A549 (cell line): ENCODE data around the gene FOXA1. TPM values are rescaled to one million over a fixed set of nuclear protein-coding genes. Genes with fewer than 3 reads are reported as not detected.
"Not testable (repeated sequence)": the region's sequence is repeated elsewhere in the genome, so short reads cannot be mapped to it uniquely, and the experiment has no call there.

Source experiments
- ATAC-seq, 2 experiments: fragments of 200-7000 bp in 1 of 2; fragments of >200 bp in 1 of 2; cut with Nextera tagmentation in 1 of 2; cut with Tn5 transposase in 1 of 2; 3 replicates each; pipeline versions ENCODE4 v1.8.0 to v1.9.1; 2018 to 2020; ENCODE audit warnings: mild to moderate bottlenecking in 1 of 2, moderate library complexity in 1 of 2
- CTCF ChIA-PET: fragments of 300-600 bp; sonication (Branson Sonifier 250); formaldehyde crosslinking; extraction: SDS; loops from one replicate; lab custom pipeline; 2021; ENCODE audit warnings: antibody characterized with exemption, inconsistent platforms; lab: Yijun Ruan, JAX
- POLR2A ChIA-PET: fragments of 350-600 bp; formaldehyde crosslinking; extraction: SDS; loops from one replicate; lab custom pipeline; 2021; ENCODE audit warnings: antibody characterized with exemption, inconsistent platforms; lab: Yijun Ruan, JAX
- DNase-seq, 2 experiments: peaks; one replicate each; pipeline versions ENCODE4 v3.0.0 to v3.0.0-alpha.2; 2011 to 2016; ENCODE audit warnings: low read depth in 1 of 2, low spot score in 1 of 2
- FAIRE-seq: peaks from 2 replicates; lab custom pipeline; 2011; peaks lifted over from hg19 to GRCh38; lab: Jason Lieb, UNC
- H3K27ac ChIP-seq, 2 experiments: fragments of >200 bp; sonication (Bioruptor Twin); formaldehyde crosslinking; 3 replicates each; pipeline ENCODE4 v1.5.1; 2016 to 2017
- H3K4me1 ChIP-seq: fragments of >200 bp; sonication (Bioruptor Twin); formaldehyde crosslinking; 3 replicates; pipeline ENCODE4 v1.6.1; 2016
- H3K4me2 ChIP-seq: fragments of >200 bp; sonication (Bioruptor Twin); formaldehyde crosslinking; 3 replicates; pipeline ENCODE4 v1.6.1; 2016
- H3K4me3 ChIP-seq: fragments of >200 bp; sonication (Bioruptor Twin); formaldehyde crosslinking; 3 replicates; pipeline ENCODE4 v1.5.1; 2016
- H3K9me3 ChIP-seq: fragments of >200 bp; sonication (Bioruptor Twin); formaldehyde crosslinking; 3 replicates; pipeline ENCODE4 v1.6.1; 2016
- BCL3 ChIP-seq: fragments of >200 bp; sonication (Bioruptor Twin); formaldehyde crosslinking; IDR thresholded peaks from 3 replicates; pipeline ENCODE4 v1.6.1; 2016
- BHLHE40 ChIP-seq: IDR thresholded peaks from 2 replicates; pipeline ENCODE4 v1.6.1; 2012; ENCODE audit warnings: low read depth, low read length, inconsistent platforms
- CBX8 ChIP-seq: fragments of 200-600 bp; sonication (generic); IDR thresholded peaks from 2 replicates; pipeline ENCODE4 v1.6.1; 2016
- CHD2 ChIP-seq: fragments of 150-350 bp; IDR thresholded peaks from 2 replicates; pipeline ENCODE4 v1.6.1; 2014; ENCODE audit warnings: low read length; ENCODE audit not compliant: partially characterized antibody
- CHD4 ChIP-seq: fragments of 200-600 bp; sonication (generic); IDR thresholded peaks from 2 replicates; pipeline ENCODE4 v1.6.1; 2016; ENCODE audit warnings: antibody characterized with exemption, mild to moderate bottlenecking, borderline replicate concordance
- CTCF ChIP-seq: fragments of >200 bp; sonication (Bioruptor Twin); formaldehyde crosslinking; IDR thresholded peaks from 3 replicates; pipeline ENCODE4 v1.5.1; 2016
- E2F6 ChIP-seq: IDR thresholded peaks from 2 replicates; pipeline ENCODE4 v1.6.1; 2012; ENCODE audit warnings: low read depth, borderline replicate concordance
- EHF ChIP-seq: fragments of 250-450 bp; sonication (Bioruptor Pico); IDR thresholded peaks from 2 replicates; pipeline ENCODE4 v1.5.0; 2020; ENCODE audit warnings: mild to moderate bottlenecking
- FOSB ChIP-seq: fragments of 250-450 bp; sonication (Bioruptor Pico); IDR thresholded peaks from 2 replicates; pipeline ENCODE4 v1.5.0; 2020; ENCODE audit warnings: mild to moderate bottlenecking, moderate library complexity
- FOXS1 ChIP-seq: fragments of 250-450 bp; sonication (Bioruptor Pico); IDR thresholded peaks from 2 replicates; pipeline ENCODE4 v1.5.0; 2020; ENCODE audit warnings: mild to moderate bottlenecking, moderate library complexity
- GATA3 ChIP-seq: IDR thresholded peaks from 2 replicates; pipeline ENCODE4 v1.6.1; 2012; ENCODE audit warnings: borderline replicate concordance
- HDAC2 ChIP-seq: fragments of 200-600 bp; sonication (generic); IDR thresholded peaks from 2 replicates; pipeline ENCODE4 v1.6.1; 2016
- HOXB13 ChIP-seq: fragments of 250-450 bp; sonication (Bioruptor Pico); IDR thresholded peaks from 2 replicates; pipeline ENCODE4 v1.5.0; 2020; ENCODE audit warnings: low read depth, mild to moderate bottlenecking, moderate library complexity
- JUN ChIP-seq, 2 experiments: fragments of >200 bp; sonication (Bioruptor Twin); formaldehyde crosslinking; IDR thresholded peaks; 2 replicates in 1 of 2; 3 replicates in 1 of 2; pipeline ENCODE4 v1.6.1; 2016 to 2017
- JUNB ChIP-seq: fragments of >200 bp; sonication (Bioruptor Twin); formaldehyde crosslinking; IDR thresholded peaks from 2 replicates; pipeline ENCODE4 v1.6.1; 2016
- KDM1A ChIP-seq: fragments of 200-600 bp; sonication (generic); IDR thresholded peaks from 2 replicates; pipeline ENCODE4 v1.6.1; 2016; ENCODE audit warnings: low read depth, mild to moderate bottlenecking
- MAZ ChIP-seq: fragments of 150-350 bp; IDR thresholded peaks from 2 replicates; pipeline ENCODE4 v1.6.1; 2014; ENCODE audit warnings: antibody characterized with exemption, low read depth, low read length, borderline replicate concordance
- MYC ChIP-seq: IDR thresholded peaks from 2 replicates; pipeline ENCODE4 v1.6.1; 2012; ENCODE audit warnings: mild to moderate bottlenecking, inconsistent platforms, low read length, improper control_type of control experiment, borderline replicate concordance
- NFE2L2 ChIP-seq: fragments of 150-350 bp; conservative IDR thresholded peaks from 2 replicates; pipeline ENCODE4 v1.6.1; 2014; ENCODE audit warnings: low read length
- PHF8 ChIP-seq: fragments of 200-600 bp; sonication (generic); IDR thresholded peaks from 2 replicates; pipeline ENCODE4 v1.6.1; 2016; ENCODE audit warnings: low read depth, mild to moderate bottlenecking, antibody characterized with exemption, moderate library complexity, borderline replicate concordance
- RARB ChIP-seq: fragments of 250-450 bp; sonication (Bioruptor Pico); IDR thresholded peaks from 2 replicates; pipeline ENCODE4 v1.8.0; 2021; ENCODE audit warnings: mild to moderate bottlenecking, moderate library complexity
- REST ChIP-seq: fragments of 200-600 bp; sonication (generic); IDR thresholded peaks from 2 replicates; pipeline ENCODE4 v1.6.1; 2016; ENCODE audit warnings: antibody characterized with exemption, mild to moderate bottlenecking, moderate library complexity
- RFX5 ChIP-seq: fragments of 450-650 bp; IDR thresholded peaks from 2 replicates; pipeline ENCODE4 v1.7.1; 2014; ENCODE audit warnings: antibody characterized with exemption, mild to moderate bottlenecking, moderate library complexity
- RNF2 ChIP-seq: fragments of 200-600 bp; sonication (generic); IDR thresholded peaks from 2 replicates; pipeline ENCODE4 v1.6.1; 2016; ENCODE audit warnings: low read depth, mild to moderate bottlenecking, antibody characterized with exemption, moderate library complexity, borderline replicate concordance
- SMC3 ChIP-seq: fragments of >200 bp; sonication (Bioruptor Twin); formaldehyde crosslinking; IDR thresholded peaks from 3 replicates; pipeline ENCODE4 v1.6.1; 2018; ENCODE audit warnings: inconsistent platforms
- SREBF2 ChIP-seq: fragments of 450-650 bp; IDR thresholded peaks from 2 replicates; pipeline ENCODE4 v1.6.1; 2014; ENCODE audit warnings: mild to moderate bottlenecking, moderate library complexity
- TFCP2L1 ChIP-seq: fragments of 250-450 bp; sonication (Bioruptor Pico); IDR thresholded peaks from 2 replicates; pipeline ENCODE4 v1.5.0; 2021; ENCODE audit warnings: mild to moderate bottlenecking
- TP53 ChIP-seq: fragments of 250-450 bp; sonication (Bioruptor Pico); IDR thresholded peaks from 2 replicates; pipeline ENCODE4 v1.5.0; 2021; ENCODE audit warnings: mild to moderate bottlenecking, moderate library complexity
- ZNF302 ChIP-seq: fragments of 250-450 bp; sonication (Bioruptor Pico); IDR thresholded peaks from 2 replicates; pipeline ENCODE4 v1.9.0; 2021; ENCODE audit warnings: inconsistent platforms, mild to moderate bottlenecking, moderate library complexity
- ZSCAN20 ChIP-seq: fragments of 250-450 bp; sonication (Bioruptor Pico); IDR thresholded peaks from 2 replicates; pipeline ENCODE4 v1.8.0; 2022; ENCODE audit warnings: mild to moderate bottlenecking, moderate library complexity
- WGBS: methylation state at CpG from one replicate; pipeline ENCODE4 v1.1.6; 2017; ENCODE audit errors: missing lambda C conversion rate; 5-methylcytosine and 5-hydroxymethylcytosine counted together
- polyA plus RNA-seq, 4 experiments: library from polyadenylated mRNA; depleted of rRNA in 3 of 4; stranded (reverse); fragments of >200 nt; fragmentation: RNase III in 1 of 4; extraction: RNeasy Plus Mini Kit Qiagen cat#74134 plus additional on column Dnase treatment in 1 of 4; gene quantifications; 2 replicates in 3 of 4; 3 replicates in 1 of 4; pipeline ENCODE4 v1.2.3, GENCODE V29; 2011 to 2017

The FOXA1 gene
- polyA plus RNA-seq, 2 of the 4 experiments (the other 2 are of a cell fraction), result 5.5 to 17.9 TPM

- no peak for DNase-seq
- ATAC-seq, result no peak
- ChIA-PET CTCF (no interaction called here), POLR2A (no interaction called here)
- Histone ChIP-seq H3K27ac (no peak overlapping the region), H3K4me2 (no peak overlapping the region), H3K9me3 (0 out of 3 replicates have a peak, but pooled peaks cover 3% of the 10 kb centered on the region), H3K4me3 (no peak overlapping the region), H3K4me1 (no peaks in the 10 kb centered on the region)
- WGBS, result 85% methylated on average over 6 of the region's 6 CpGs
- TF ChIP-seq TFCP2L1 (CRISPR knock-in tag) (no peak), NFE2L2 (no peak), HOXB13 (CRISPR knock-in tag) (no peak), SMC3 (no peak), SREBF2 (no peak), GATA3 (no peak), RARB (CRISPR knock-in tag) (no peak), MAZ (no peak), CHD4 (no peak), RFX5 (no peak), CTCF (no peak), BHLHE40 (no peak), RNF2 (no peak), REST (no peak), JUN (IDR thresholded peaks at IDR 0.05) (no peak), ZSCAN20 (CRISPR knock-in tag) (no peak), KDM1A (no peak), MYC (no peak), EHF (no peak), TP53 (CRISPR knock-in tag) (no peak)
- TF ChIP-seq, all 56 proteins: peak for 0
- no peak for FAIRE-seq
Measured at GRCh38 chr14:37559386-37559785, 35.7 kb downstream of the FOXA1 start.

GRCh38 chr14:37558740-37559139, 36.3 kb downstream of the FOXA1 start:
- POLR2A ChIA-PET, result no interaction called here
- 84% methylated on average over 4 of the region's 4 CpGs for WGBS
- H3K4me2 ChIP-seq, result no peak overlapping the region
- CTCF ChIA-PET, result interaction anchor here (1.2 kb wide), 1 partner anchor 33 kb away, joined by 3 read pairs; no protein-coding TSS in a partner anchor
- H3K4me3 ChIP-seq, result no peak overlapping the region
- FAIRE-seq (no peak), ATAC-seq (no peak), DNase-seq (no peak)
- H3K4me1 ChIP-seq, result no peaks in the 10 kb centered on the region
- 0 out of 3 replicates have a peak, but pooled peaks cover 5% of the 10 kb centered on the region for H3K9me3 ChIP-seq
- no peak overlapping the region for H3K27ac ChIP-seq
- TF ChIP-seq FOXS1 (CRISPR knock-in tag) (no peak), ZNF302 (no peak), RARB (CRISPR knock-in tag) (no peak), HDAC2 (no peak), E2F6 (no peak), CHD2 (no peak), PHF8 (no peak), RFX5 (no peak), CBX8 (no peak), SREBF2 (no peak), JUNB (no peak), FOSB (CRISPR knock-in tag) (no peak), GATA3 (no peak), BHLHE40 (no peak), HOXB13 (CRISPR knock-in tag) (no peak), BCL3 (no peak)

GRCh38 chr14:37555596-37555995, 39.5 kb downstream of the FOXA1 start:
- CTCF ChIA-PET, result not testable (repeated sequence)

More at GRCh38 chr14:37555596-37555995, 39.5 kb downstream of the FOXA1 start:
- H3K4me1 ChIP-seq, POLR2A ChIA-PET, H3K9me3 ChIP-seq, DNase-seq, FAIRE-seq, ATAC-seq, H3K4me2 ChIP-seq, H3K27ac ChIP-seq, H3K4me3 ChIP-seq: not testable (repeated sequence)
- no CpG with 5 or more reads among the region's 33 CpGs for WGBS
